ENCODE measurements around the gene RPS4Y1.

The RPS4Y1 gene

GRCh38 chrY:2885880-2886279 lies 44.5 kb downstream of the RPS4Y1 start:
- Histone ChIP-seq H3K4me2 (ENCODE audit: low read length, poor library complexity, severe bottlenecking) (no peak overlapping the region), H3K14ac (ENCODE audit: low read length in 2 of 2) (no peak overlapping the region), H4K91ac (ENCODE audit: low read length) (no peak overlapping the region), H3K23ac (ENCODE audit: low read length in 2 of 2) (no peak overlapping the region), H2BK120ac (ENCODE audit: low read depth, low read length) (no peak overlapping the region), H4K8ac (ENCODE audit: low read length) (no peak overlapping the region), H2BK12ac (ENCODE audit: low read length in 2 of 2) (no peak overlapping the region), H2AFZ (ENCODE audit: low read depth, low read length) (no peak overlapping the region), H3K36me3 (ENCODE audit: control insufficient read depth in 1 of 2, insufficient read depth in 2 of 2, low read depth in 1 of 2, low read length in 2 of 2) (no peaks in the 10 kb centered on the region), H3K18ac (ENCODE audit: low read depth in 1 of 2, low read length in 2 of 2) (peak overlapping the region in 1 of 2 experiments; percentile 33), H2AK5ac (ENCODE audit: low read length, severe bottlenecking) (no peak overlapping the region), H3K79me1 (replicated peaks; ENCODE audit: low read length, poor library complexity, severe bottlenecking) (no peaks in the 10 kb centered on the region), H3K9me3 (ENCODE audit: control insufficient read depth, low read length) (no peaks in the 10 kb centered on the region), H3K4me3 (ENCODE audit: insufficient read depth in 1 of 2, low read depth in 1 of 2, low read length in 2 of 2) (no peak overlapping the region), H3K9ac (ENCODE audit: low read length) (no peak overlapping the region), H3K27ac (ENCODE audit: low read length, poor library complexity, severe bottlenecking) (no peak overlapping the region), H3K4ac (ENCODE audit: low read depth in 1 of 2, low read length in 2 of 2) (no peak overlapping the region), H2BK5ac (ENCODE audit: low read depth, low read length, poor library complexity, severe bottlenecking) (no peak overlapping the region), H3K4me1 (ENCODE audit: control insufficient read depth, insufficient read depth, low read depth, low read length) (no peaks in the 10 kb centered on the region), H2BK15ac (ENCODE audit: low read depth, poor library complexity, severe bottlenecking) (no peak overlapping the region), H3K27me3 (ENCODE audit: control insufficient read depth in 1 of 2, insufficient read depth in 1 of 2, low read length in 2 of 2) (no peaks in the 10 kb centered on the region)
- whole genome bisulfite sequencing = 68% methylated on average over 3 of the region's 3 CpGs
- no peak for DNase-seq

GRCh38 chrY:2887386-2887785 lies 46.0 kb downstream of the RPS4Y1 start:
- 4% methylated on average over 4 of the region's 5 CpGs for WGBS

GRCh38 chrY:2887955-2888354 lies 46.6 kb downstream of the RPS4Y1 start:
- no peak overlapping the region for H2BK5ac ChIP-seq (ENCODE audit: low read depth, low read length, poor library complexity, severe bottlenecking)
- H3K36me3 ChIP-seq (ENCODE audit: control insufficient read depth in 1 of 2, insufficient read depth in 2 of 2, low read depth in 1 of 2, low read length in 2 of 2) = no peaks in the 10 kb centered on the region
- no peak overlapping the region for H3K23ac ChIP-seq (ENCODE audit: low read length in 2 of 2)
- no peaks in the 10 kb centered on the region for H3K79me1 ChIP-seq (replicated peaks; ENCODE audit: low read length, poor library complexity, severe bottlenecking)
- peak; percentile 74 for DNase-seq
- no peak overlapping the region for H2BK120ac ChIP-seq (ENCODE audit: low read depth, low read length)
- H2AFZ ChIP-seq (ENCODE audit: low read depth, low read length) = no peak overlapping the region
- H4K8ac ChIP-seq (ENCODE audit: low read length) = no peak overlapping the region
- H3K27me3 ChIP-seq (ENCODE audit: control insufficient read depth in 1 of 2, insufficient read depth in 1 of 2, low read length in 2 of 2) = no peaks in the 10 kb centered on the region
- H3K4ac ChIP-seq (ENCODE audit: low read depth in 1 of 2, low read length in 2 of 2) = peak overlapping the region in 1 of 2 experiments; percentile 26
- no peak overlapping the region for H3K4me2 ChIP-seq (ENCODE audit: low read length, poor library complexity, severe bottlenecking)
- peak overlapping the region in 1 of 2 experiments; percentile 70 for H3K18ac ChIP-seq (ENCODE audit: low read depth in 1 of 2, low read length in 2 of 2)
- H4K91ac ChIP-seq (ENCODE audit: low read length) = no peak overlapping the region
- H3K27ac ChIP-seq (ENCODE audit: low read length, poor library complexity, severe bottlenecking) = peak overlapping the region; percentile 94
- H2BK15ac ChIP-seq (ENCODE audit: low read depth, poor library complexity, severe bottlenecking) = no peak overlapping the region
- WGBS = 23% methylated on average over 2 of the region's 3 CpGs
- no peaks in the 10 kb centered on the region for H3K9me3 ChIP-seq (ENCODE audit: control insufficient read depth, low read length)
- no peaks in the 10 kb centered on the region for H3K4me1 ChIP-seq (ENCODE audit: control insufficient read depth, insufficient read depth, low read depth, low read length)
- peak overlapping the region; percentile 36 for H2AK5ac ChIP-seq (ENCODE audit: low read length, severe bottlenecking)
- no peak overlapping the region for H3K4me3 ChIP-seq (ENCODE audit: insufficient read depth in 1 of 2, low read depth in 1 of 2, low read length in 2 of 2)
- H3K14ac ChIP-seq (ENCODE audit: low read length in 2 of 2) = no peak overlapping the region
- peak overlapping the region in 1 of 2 experiments; percentile 54 for H2BK12ac ChIP-seq (ENCODE audit: low read length in 2 of 2)
- H3K9ac ChIP-seq (ENCODE audit: low read length) = no peak overlapping the region

More at GRCh38 chrY:2887386-2887785, 46.0 kb downstream of the RPS4Y1 start:
- Histone ChIP-seq H2AFZ (ENCODE audit: low read depth, low read length) (no peak overlapping the region), H3K9ac (ENCODE audit: low read length) (no peak overlapping the region), H2BK15ac (ENCODE audit: low read depth, poor library complexity, severe bottlenecking) (no peak overlapping the region), H3K79me1 (replicated peaks; ENCODE audit: low read length, poor library complexity, severe bottlenecking) (no peaks in the 10 kb centered on the region), H3K14ac (ENCODE audit: low read length in 2 of 2) (no peak overlapping the region), H3K4ac (ENCODE audit: low read depth in 1 of 2, low read length in 2 of 2) (no peak overlapping the region), H3K23ac (ENCODE audit: low read length in 2 of 2) (no peak overlapping the region), H2BK12ac (ENCODE audit: low read length in 2 of 2) (no peak overlapping the region), H3K4me3 (ENCODE audit: insufficient read depth in 1 of 2, low read depth in 1 of 2, low read length in 2 of 2) (no peak overlapping the region), H2BK5ac (ENCODE audit: low read depth, low read length, poor library complexity, severe bottlenecking) (no peak overlapping the region), H2AK5ac (ENCODE audit: low read length, severe bottlenecking) (no peak overlapping the region), H3K4me2 (ENCODE audit: low read length, poor library complexity, severe bottlenecking) (no peak overlapping the region), H3K18ac (ENCODE audit: low read depth in 1 of 2, low read length in 2 of 2) (peak overlapping the region; percentile 9 to 24), H4K91ac (ENCODE audit: low read length) (no peak overlapping the region), H3K9me3 (ENCODE audit: control insufficient read depth, low read length) (no peaks in the 10 kb centered on the region), H3K27me3 (ENCODE audit: control insufficient read depth in 1 of 2, insufficient read depth in 1 of 2, low read length in 2 of 2) (no peaks in the 10 kb centered on the region), H3K27ac (ENCODE audit: low read length, poor library complexity, severe bottlenecking) (peak overlapping the region; percentile 94), H3K36me3 (ENCODE audit: control insufficient read depth in 1 of 2, insufficient read depth in 2 of 2, low read depth in 1 of 2, low read length in 2 of 2) (no peaks in the 10 kb centered on the region), H4K8ac (ENCODE audit: low read length) (no peak overlapping the region), H3K4me1 (ENCODE audit: control insufficient read depth, insufficient read depth, low read depth, low read length) (no peaks in the 10 kb centered on the region), H2BK120ac (ENCODE audit: low read depth, low read length) (no peak overlapping the region)
- peak; percentile 66 for DNase-seq

GRCh38 chrY:2893471-2893870 lies 52.1 kb downstream of the RPS4Y1 start:
- WGBS = no CpG with 5 or more reads among the region's 1 CpG
- H3K27me3 ChIP-seq (ENCODE audit: control insufficient read depth in 1 of 2, insufficient read depth in 1 of 2, low read length in 2 of 2) = no peaks in the 10 kb centered on the region
- no peaks in the 10 kb centered on the region for H3K79me1 ChIP-seq (replicated peaks; ENCODE audit: low read length, poor library complexity, severe bottlenecking)
- no peak overlapping the region for H2BK15ac ChIP-seq (ENCODE audit: low read depth, poor library complexity, severe bottlenecking)
- H4K8ac ChIP-seq (ENCODE audit: low read length) = no peak overlapping the region
- no peak overlapping the region for H2BK5ac ChIP-seq (ENCODE audit: low read depth, low read length, poor library complexity, severe bottlenecking)
- no peaks in the 10 kb centered on the region for H3K36me3 ChIP-seq (ENCODE audit: control insufficient read depth in 1 of 2, insufficient read depth in 2 of 2, low read depth in 1 of 2, low read length in 2 of 2)
- H2BK12ac ChIP-seq (ENCODE audit: low read length in 2 of 2) = no peak overlapping the region
- no peak overlapping the region for H3K18ac ChIP-seq (ENCODE audit: low read depth in 1 of 2, low read length in 2 of 2)
- H3K4me1 ChIP-seq (ENCODE audit: control insufficient read depth, insufficient read depth, low read depth, low read length) = no peaks in the 10 kb centered on the region
- no peak overlapping the region for H4K91ac ChIP-seq (ENCODE audit: low read length)
- no peak overlapping the region for H2AK5ac ChIP-seq (ENCODE audit: low read length, severe bottlenecking)
- no peak overlapping the region for H3K4me2 ChIP-seq (ENCODE audit: low read length, poor library complexity, severe bottlenecking)
- H3K4me3 ChIP-seq (ENCODE audit: insufficient read depth in 1 of 2, low read depth in 1 of 2, low read length in 2 of 2) = no peak overlapping the region
- H3K9ac ChIP-seq (ENCODE audit: low read length) = no peak overlapping the region
- H2BK120ac ChIP-seq (ENCODE audit: low read depth, low read length) = no peak overlapping the region
- no peak overlapping the region for H2AFZ ChIP-seq (ENCODE audit: low read depth, low read length)
- no peak overlapping the region for H3K14ac ChIP-seq (ENCODE audit: low read length in 2 of 2)
- no peak overlapping the region for H3K4ac ChIP-seq (ENCODE audit: low read depth in 1 of 2, low read length in 2 of 2)
- no peaks in the 10 kb centered on the region for H3K9me3 ChIP-seq (ENCODE audit: control insufficient read depth, low read length)
- no peak overlapping the region for H3K27ac ChIP-seq (ENCODE audit: low read length, poor library complexity, severe bottlenecking)
- no peak overlapping the region for H3K23ac ChIP-seq (ENCODE audit: low read length in 2 of 2)
- no peak for DNase-seq
